IMR-90 (cell line): ENCODE measurements around the gene POMT1.

Experiments used
- BHLHE40 ChIP-seq: fragments of 150-350 bp; IDR thresholded peaks from 2 replicates; pipeline ENCODE4 v1.6.1; 2016; ENCODE audit warnings: mild to moderate bottlenecking, low read depth, low read length
- CEBPB ChIP-seq: IDR thresholded peaks from 2 replicates; pipeline ENCODE4 v1.6.1; 2012; ENCODE audit warnings: low read depth, low read length, improper control_type of control experiment
- MAFK ChIP-seq: IDR thresholded peaks from 2 replicates; pipeline ENCODE4 v1.6.1; 2012; ENCODE audit warnings: low read depth, low read length, improper control_type of control experiment
- MXI1 ChIP-seq: IDR thresholded peaks from 2 replicates; pipeline ENCODE4 v1.6.1; 2012; ENCODE audit warnings: low read depth, mild to moderate bottlenecking, low read length, moderate library complexity, borderline replicate concordance
- POLR2A ChIP-seq: IDR thresholded peaks from 2 replicates; pipeline ENCODE4 v1.6.1; 2012; ENCODE audit warnings: mild to moderate bottlenecking, low read depth, low read length
- RAD21 ChIP-seq: IDR thresholded peaks from 2 replicates; pipeline ENCODE4 v1.6.1; 2012; ENCODE audit warnings: low read length, improper control_type of control experiment
- RFX5 ChIP-seq: IDR thresholded peaks from 2 replicates; pipeline ENCODE4 v1.8.0; 2012; ENCODE audit warnings: low read depth, mild to moderate bottlenecking, low read length, moderate library complexity
- SMC3 ChIP-seq: fragments of 150-350 bp; IDR thresholded peaks from 2 replicates; pipeline ENCODE4 v1.6.1; 2016; ENCODE audit warnings: low read depth, mild to moderate bottlenecking, antibody characterized with exemption, low read length, moderate library complexity
- USF2 ChIP-seq: fragments of 150-350 bp; IDR thresholded peaks from 2 replicates; pipeline ENCODE4 v1.6.1; 2017; ENCODE audit warnings: mild to moderate bottlenecking, antibody characterized with exemption, low read length, low read depth
- TF ChIP-seq, protein P1 (sequence below): conservative IDR thresholded peaks from 2 replicates; pipeline ENCODE4 v1.5.1; 2012; ENCODE audit warnings: mild to moderate bottlenecking, low read depth, low read length, improper control_type of control experiment

DNA sequence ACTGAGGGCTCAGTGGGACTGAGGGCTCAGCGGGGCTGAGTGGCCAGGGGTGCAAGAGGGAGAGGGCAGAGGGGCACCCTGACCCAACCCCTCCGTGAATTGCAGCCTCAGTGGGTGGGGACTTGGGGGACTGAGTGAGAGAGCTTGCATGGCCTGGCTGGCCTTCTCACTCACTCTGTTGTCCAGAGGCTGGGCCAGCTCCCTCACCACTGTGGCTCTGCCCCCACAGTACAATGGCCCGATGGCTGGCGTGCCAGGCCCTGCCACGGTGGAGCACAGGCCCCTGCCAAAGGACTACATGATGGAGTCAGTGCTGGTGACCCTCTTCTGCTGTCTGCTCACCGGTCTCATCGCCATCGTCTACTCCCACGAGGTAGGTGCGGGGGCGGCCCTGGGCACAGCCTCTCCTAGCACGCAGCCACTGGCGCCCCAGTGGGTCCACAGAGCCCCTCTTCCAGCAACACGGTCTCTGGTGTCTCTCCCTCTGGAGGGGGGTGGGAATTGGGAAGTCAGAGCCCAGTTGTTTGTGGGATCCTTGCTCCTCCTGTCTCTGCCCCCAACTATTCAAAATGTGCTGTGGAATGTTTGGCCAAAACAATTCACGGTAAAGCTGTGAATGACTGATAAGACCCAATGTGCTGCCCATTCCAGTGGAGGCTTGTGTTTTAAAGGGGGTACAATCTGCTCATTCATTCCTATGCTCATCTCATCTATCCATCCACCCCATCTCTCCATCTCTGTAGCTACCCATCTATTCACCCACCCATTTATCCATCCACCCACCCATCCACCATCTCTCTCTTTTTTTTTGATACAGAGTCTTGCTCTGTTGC lies 53.3 kb downstream of the POMT1 start:
- TF ChIP-seq POLR2A (no peak), CEBPB (no peak), MXI1 (no peak), BHLHE40 (no peak), RAD21 (no peak), USF2 (no peak), MAFK (no peak), RFX5 (no peak), SMC3 (no peak)
- TF ChIP-seq, protein P1, sequence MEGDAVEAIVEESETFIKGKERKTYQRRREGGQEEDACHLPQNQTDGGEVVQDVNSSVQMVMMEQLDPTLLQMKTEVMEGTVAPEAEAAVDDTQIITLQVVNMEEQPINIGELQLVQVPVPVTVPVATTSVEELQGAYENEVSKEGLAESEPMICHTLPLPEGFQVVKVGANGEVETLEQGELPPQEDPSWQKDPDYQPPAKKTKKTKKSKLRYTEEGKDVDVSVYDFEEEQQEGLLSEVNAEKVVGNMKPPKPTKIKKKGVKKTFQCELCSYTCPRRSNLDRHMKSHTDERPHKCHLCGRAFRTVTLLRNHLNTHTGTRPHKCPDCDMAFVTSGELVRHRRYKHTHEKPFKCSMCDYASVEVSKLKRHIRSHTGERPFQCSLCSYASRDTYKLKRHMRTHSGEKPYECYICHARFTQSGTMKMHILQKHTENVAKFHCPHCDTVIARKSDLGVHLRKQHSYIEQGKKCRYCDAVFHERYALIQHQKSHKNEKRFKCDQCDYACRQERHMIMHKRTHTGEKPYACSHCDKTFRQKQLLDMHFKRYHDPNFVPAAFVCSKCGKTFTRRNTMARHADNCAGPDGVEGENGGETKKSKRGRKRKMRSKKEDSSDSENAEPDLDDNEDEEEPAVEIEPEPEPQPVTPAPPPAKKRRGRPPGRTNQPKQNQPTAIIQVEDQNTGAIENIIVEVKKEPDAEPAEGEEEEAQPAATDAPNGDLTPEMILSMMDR = no peak
